GM19351 (cell line): ENCODE data around the gene CAPZB.
"Not testable (repeated sequence)": the region's sequence is repeated elsewhere in the genome, so short reads cannot be mapped to it uniquely, and the experiment has no call there.

Experiments
- ATAC-seq: cut with Tn5 transposase; IDR thresholded peaks from one replicate; pipeline ENCODE4 v1.9.1; 2021; ENCODE audit warnings: mild to moderate bottlenecking, moderate library complexity; ENCODE audit not compliant: unreplicated experiment

The CAPZB gene

DNA sequence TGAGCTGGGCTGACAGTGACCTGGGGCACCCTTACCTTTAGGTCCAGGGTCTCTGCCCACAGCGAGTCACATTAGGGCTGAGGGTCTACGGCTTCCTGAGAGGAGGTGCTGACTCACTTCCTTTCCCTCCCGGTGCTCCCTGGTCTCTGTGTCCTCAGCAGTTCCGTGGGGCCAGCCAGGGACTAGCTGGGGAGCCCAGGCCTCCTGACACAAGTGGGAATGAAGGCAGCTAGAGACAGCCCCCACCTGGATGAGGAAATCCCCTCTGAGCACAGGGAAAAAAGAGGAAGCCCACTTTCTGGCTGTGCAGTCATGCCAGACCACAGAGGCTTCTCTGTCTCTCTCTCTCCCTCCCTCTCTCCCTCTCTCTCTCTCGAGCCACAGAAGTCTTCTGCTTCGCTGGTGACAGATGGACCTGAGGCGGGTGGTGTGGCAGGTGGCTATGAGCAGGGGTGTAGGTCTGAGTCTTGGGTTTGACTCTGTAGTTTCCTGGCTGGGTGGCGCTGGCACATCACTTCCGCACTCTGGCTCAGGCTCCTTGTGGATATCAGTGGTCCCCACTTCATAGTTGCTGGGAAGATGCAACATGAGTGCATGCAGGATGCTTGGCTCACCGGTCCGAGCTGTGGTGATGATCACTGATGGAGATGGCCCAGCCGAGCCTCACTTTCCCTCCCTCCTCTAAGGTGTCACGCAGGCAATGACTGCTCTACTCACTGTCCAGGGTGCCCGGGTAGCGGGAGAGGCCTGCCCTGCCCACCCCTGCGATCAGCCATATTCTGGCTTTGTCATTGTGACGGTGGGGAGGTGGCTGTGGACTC lies 169.8 kb downstream of the CAPZB start:
- ATAC-seq = peak; percentile 44

DNA sequence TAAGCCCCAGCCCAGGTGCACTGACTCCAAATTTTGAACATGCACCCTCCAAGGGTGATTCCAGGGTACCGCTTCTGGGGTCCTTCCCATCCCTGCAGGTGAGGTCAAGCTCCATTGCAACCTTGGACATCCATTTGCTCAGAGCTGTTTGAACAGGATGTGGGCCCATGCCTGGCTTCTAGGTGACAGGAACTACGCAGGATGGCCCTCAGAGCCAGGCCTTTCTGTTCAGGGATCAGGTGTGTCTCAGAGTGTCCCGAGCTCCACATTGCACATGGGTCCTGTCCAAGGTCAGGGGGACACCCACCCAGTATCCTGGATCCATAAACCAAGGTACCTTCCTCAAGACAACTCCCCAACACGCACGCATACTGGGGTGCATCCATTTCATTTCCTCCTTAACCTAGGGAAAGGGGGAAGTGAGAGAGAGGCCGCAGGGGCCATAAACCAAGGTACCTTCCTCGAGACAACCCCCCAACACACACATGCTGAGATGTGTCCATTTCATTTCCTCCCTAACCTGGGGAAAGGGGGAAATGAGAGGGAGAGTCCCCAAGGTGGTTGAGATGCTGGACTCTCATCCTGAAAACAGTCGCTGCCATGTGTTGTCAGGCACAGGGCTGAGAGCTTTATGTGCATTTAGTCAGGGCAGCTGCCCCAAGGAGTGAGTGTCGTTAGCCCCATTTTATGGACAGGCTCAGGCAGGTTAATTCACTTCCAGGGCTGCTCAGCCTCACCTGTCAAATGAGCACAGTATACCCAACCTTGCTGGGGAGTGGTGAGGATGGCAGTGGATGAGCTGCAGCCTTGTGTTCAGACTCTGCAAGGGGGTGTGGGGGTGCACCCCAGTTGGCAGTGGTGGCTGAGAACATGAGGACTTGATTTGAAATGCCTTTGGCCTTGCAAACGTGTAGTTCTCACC lies 171.1 kb downstream of the CAPZB start:
- no peak for ATAC-seq

DNA sequence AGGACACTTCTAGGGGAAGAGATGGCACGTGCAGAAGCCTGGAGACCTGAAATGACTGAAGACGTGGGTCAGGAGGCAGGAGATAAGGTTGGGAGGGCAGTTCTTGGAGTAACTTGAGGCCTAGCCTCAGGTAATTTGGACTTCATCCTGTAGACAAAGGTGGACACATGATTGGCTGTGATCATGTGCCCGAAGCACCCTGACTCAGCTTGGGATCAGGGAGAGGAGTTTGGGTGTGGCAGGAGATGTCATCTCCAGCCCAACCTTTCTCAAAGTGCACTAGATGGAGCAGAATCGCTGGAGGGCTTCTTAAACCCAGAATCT lies 171.7 kb downstream of the CAPZB start:
- no peak for ATAC-seq

DNA sequence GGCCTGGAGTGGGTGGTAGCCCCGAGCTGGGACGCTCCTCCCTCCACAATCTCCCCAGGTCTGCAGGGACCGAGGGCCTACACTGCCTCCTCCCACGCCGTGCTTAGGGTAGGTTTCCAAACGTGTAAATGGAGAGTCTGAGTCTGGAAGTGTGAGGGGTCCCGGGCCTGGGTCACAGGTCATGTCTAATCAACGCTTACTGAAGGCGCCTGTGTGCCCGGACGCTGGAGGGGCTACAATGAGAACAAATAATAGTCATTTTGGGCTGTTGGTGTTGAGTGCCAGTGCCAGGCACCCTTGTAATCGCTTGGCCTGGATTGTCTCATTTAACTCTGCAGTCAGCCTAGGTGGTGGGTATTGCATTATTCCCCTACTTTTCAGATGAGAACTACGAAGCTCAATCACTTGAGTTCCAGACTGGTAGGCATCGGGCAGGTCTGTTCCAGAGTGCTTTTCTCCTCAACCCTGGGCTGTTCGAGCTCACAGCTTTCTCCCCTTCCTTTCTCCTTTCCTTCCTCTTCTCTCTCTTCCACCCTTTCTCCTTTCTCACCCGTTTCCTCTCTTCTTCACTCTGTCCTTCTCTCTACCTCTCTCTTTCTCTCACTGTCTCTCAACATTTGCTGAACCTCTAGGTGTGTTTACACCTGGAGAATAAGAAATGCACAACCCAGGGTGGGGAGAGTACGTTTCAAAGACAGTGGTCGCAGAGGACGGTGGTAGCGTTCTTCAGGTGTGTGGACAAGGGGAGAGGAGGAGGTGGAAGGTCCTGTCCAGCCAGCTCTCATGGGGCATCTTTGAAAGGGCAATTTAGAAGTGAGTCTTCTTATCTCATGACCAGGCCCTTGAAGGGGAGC lies 172.3 kb downstream of the CAPZB start:
- ATAC-seq = peak; percentile 11

DNA sequence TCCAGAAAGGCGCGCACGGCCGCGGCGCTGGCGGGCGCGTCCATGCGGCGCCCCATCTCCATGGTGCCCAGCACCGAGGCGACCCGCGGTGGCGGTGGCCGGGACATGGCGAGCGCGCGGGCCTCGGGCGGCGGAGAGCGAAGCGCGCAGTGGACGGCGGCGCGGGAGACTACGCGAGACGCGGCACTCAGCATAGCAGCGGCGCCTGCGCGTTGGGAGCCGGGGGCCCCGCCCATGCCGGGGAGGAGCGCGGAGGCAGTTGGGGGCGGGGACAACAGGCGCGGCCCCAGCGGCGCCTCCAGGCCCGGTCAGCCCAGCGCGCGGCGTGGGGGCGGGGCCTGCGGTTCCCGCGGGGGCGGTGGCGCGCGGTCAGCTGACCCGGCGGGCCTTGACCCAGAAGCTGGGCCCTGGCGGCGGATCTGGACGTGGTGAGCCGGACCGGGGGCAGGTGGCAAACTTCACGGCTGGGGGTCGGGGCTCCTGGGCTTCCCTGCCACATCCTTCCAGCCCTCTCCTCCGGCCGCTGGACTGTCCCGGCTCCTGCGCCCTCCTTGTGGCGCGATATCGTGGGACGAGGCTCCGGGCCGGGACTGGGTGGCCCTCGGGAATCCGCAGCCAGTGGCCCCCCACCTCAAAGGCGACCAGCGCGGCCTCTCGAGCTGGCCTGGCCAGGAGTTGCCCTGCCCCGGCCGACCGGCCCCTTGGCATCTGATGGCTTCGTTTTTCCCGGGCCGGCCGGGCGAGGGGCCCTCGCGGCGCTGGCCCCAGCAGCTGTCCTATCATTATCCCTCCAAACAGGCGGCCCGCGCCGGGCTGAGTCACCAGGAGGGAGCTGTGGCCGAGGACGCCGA lies 173.2 kb downstream of the CAPZB start, which contains the start of the genes AKR7A2 and SLC66A1:
TSS of gene AKR7A2 (minus strand) at position 214 of the 851 bp plus-strand sequence. CDS start at position 194, 20 bp downstream.
TSS of gene SLC66A1 (plus strand) at position 396 of the 851 bp plus-strand sequence. CDS start 5,352 bp downstream, outside the sequence.
- peak; percentile 62 for ATAC-seq

DNA sequence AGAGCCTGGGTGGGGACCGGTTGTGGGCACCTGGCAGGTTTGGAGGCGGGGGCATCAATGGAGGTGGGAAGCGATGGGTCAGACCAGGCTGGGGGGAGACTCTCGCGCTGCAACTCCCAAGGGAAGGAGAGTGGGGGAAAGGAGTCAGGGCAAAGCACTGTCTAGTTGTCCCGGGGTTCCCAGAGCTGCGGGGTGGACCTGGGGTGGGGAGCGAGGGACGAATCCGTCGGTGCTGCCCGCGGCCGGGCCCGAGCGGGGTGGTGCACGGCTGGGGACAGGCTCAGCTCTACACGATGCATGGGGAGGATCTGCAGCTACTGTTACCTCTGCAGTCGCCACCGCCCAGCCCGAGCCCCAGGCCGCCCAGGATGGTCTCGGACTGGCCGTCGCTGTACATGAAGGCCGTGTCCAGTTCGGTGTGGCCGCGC lies 173.8 kb downstream of the CAPZB start:
- ATAC-seq = peak; percentile 5

DNA sequence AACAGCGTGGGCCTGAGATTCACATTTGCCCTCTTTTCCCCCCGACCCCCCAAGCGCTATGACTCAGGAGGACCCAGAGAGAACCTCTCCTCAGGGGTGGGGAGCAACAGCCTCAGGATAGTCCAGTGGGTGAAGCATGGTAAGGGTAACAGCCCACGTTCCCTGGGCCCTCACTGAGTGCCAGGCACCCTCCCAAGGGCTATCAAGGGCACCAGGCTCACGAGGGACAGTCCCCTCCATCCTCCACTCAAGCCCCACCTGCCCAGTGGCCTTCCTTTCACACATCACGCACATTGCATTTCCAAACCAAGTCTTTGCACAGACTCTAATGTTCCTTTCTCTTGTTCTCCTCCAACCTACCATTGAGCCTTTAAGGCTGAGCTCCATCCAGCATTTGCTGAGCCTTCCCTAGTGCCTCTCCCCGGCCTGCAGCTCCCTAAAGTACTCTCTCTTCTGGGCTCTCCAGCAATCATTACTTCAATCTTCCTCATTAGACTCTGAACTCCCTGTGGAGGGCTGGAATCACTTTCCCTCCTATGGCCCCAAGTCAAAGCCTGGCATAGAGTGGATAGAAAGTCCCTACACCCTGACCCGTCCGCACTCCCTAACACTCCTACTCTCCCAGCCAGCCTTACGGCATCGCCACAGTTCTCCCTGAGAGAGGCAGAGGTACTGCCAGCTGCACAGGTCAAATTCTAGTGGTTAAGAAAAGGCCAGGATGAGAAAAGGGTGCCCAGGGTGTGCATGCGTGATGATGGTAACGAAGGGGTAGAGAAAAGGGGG lies 174.4 kb downstream of the CAPZB start:
- ATAC-seq = no peak

DNA sequence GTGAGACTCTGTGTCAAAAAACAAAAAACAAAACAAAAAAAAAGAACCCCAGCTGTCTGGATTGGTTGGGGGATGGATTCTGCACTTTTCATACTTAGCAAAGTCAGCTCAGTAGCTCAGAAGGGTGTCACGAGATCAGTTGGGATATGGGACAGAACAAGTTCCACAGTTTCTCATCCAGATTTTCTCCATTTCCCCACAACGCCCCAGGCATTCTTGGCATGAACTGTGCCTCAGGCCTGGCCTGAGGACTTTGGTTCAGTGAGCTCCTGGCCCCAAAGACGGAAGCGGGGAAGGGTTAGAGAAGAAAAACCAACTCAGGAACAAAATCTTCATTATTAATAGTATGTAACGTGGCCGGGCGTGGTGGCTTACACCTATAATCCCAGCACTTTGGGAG lies 175.3 kb downstream of the CAPZB start:
- ATAC-seq = no peak

DNA sequence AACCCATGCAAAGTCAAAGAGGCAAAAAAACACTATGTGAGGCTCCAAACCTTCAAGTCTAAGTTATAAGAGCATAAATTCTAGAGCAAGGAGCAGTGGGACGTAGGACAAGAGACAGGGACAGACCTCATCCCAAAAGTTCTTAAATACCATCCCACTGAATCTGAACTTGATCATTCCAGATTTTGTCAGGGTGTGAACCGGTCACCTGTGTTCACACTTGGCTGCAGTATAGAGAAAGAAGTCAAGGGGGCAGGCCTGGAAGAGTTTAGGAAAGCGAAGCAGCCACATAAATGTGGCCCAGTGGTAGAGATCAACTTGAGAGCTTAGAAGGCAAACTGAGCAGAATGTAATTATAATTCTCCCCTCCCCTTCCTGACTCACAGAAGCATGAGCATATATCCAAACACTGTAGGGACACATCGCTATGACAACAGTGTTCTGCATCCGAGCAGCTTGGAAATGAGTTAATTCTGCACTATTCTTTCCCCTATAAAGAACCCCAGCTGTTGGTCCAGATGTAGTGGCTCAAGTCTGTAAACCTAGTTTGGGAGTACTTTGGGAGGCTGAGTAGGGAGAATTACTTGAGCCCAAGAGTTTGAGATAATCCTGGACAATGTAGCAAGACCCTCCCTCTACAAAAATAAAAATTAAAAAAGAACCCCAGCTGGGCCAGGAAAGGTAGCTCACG lies 176.1 kb downstream of the CAPZB start:
- no peak for ATAC-seq

DNA sequence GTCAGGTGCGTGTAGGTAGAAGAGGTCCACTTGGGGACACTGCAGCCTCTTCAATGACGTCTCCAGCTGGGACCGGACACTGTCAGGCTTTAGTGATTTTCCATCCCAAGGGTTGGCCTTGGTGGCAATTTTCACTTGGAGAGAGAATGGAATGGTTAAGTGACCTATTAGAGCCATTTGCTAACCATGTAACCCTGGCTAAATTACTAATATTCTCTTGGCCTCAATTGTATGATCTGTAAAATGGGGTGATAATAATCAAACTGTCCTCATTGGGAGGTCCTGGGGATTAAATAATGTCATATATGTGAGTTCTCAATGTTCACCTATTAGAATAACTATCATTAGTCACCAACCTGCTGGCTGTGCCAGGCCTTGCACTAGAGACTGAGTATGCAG lies 176.8 kb downstream of the CAPZB start:
- no peak for ATAC-seq

DNA sequence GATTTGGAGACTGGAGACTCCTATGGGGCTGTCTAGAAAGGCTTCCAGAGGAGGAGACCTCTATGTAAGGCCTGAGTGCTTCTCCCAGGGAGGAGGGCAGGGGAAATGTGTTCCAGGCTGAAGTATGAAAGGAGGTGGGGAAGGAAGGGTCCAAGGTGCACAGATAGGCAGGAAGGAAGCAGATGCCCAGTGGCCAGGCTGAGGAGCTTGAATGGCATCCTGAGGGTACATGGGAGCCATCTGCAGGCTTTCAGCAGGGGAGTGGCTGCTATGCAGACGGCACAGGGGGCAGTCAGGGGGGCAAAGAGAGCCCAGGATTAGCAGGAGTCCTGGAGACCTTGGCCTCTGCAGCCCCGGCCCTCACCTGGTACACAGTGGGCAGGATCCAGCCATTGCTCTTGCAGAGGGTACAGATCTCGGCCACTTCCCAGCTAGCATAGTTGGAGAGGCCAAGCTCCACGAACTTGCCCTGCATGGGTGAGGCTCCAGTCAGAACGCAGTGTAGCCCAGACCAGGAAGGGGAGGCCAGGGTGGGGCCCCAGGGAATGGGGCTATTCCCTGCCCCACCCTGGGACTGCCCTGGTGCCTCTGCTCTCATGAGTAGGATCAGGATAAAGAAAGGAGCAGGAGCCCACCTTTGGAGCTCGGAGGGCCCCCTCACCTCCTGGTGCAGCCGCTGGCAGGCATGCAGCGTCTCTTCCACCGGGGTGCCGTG lies 177.4 kb downstream of the CAPZB start:
- ATAC-seq = no peak

DNA sequence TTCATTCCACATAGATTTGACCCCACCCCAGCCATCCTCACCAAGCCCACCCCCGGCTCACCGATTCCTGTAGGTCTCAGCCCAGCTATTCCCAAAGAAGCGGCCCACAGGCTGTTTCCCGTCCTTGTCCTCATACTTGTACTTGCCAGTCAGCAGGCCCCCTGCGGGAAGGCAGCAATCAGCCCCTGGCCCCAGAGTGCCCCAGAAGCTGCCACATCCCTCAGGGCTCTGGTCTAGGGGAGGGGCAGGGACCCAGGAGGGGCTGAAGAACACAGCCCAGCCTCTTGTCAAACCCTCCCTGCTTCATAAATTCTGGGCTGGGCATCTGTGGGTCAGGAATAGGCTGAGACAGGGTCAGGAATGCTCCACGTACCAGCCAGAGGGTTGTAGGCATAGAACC lies 178.4 kb downstream of the CAPZB start:
- no peak for ATAC-seq

DNA sequence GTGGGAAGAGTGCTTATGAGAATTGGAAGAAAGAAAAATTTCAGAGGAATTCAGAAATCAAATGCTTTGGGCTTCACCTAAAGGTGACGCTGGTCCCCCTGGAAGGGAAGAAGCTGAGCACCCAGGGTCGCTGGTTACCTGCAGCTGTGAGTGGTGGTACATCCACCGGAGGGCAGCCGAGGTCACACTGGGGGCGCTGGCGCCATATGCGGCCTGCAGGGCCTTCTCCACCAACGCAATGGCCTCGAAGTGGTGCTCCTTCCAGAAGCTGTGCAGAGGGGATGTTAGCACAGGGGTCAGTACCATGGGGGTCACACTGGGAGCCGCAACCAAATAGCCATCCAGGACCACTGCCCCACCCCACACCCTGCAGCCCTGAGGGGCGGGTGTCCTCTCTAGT lies 179.5 kb downstream of the CAPZB start:
- no peak for ATAC-seq

DNA sequence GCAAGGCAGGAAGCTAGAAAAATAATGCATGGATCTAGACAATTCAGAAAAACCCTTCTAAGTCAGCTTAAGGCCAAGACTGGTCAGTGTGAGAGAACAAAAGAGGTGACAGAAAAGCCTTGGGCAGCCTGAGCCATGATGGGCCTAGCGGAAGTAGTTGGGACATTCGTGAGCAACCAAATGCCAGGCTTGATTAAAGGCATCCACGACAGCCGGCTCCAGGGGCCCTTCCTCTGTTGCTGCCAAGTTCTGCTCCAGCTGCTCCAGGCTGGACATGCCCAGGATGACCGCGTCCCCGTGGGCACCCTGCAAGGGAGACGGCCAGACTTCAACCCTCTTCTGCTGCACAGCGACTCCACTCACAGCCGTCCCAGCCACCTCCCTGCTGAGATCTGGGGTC lies 181.3 kb downstream of the CAPZB start:
- not testable (repeated sequence) for ATAC-seq

DNA sequence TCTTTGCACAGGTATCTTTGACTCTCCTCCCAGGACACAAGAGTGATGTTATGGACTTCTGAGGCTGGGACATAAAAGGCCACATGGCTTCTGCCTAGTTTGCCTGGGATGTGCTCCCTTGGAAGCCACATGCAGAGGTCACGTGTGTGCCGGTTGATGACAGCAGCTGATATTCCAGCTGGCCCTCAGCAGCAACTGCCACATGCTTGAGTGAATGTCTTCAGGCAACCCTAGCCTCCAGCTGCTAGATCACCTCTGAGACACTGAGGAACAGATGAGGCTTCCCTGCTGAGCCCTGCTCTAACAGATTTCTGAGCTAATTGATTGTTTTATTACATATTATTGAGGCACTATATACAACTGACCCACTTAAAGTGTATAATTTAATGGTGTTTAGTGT lies 185.1 kb downstream of the CAPZB start:
- ATAC-seq = no peak

DNA sequence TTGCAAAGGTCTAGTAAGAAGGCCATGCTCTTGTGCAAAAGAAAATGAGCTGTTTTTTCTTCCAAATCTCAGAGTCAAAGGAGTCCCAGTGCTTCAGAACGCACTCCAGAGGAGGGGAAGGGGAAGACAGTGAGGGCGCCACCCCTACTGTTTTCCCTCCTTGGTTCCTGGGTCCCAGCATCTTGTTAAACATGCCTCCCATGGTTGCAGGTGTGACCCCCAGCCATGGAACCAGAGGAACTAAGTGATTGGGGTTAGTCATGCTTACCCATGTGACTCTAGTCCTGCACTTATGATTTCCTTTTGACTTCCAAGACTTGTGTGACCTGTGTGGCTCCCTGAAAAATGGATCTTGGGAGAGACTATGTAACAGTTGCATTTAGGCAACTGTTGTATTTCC lies 190.7 kb downstream of the CAPZB start:
- ATAC-seq = no peak

DNA sequence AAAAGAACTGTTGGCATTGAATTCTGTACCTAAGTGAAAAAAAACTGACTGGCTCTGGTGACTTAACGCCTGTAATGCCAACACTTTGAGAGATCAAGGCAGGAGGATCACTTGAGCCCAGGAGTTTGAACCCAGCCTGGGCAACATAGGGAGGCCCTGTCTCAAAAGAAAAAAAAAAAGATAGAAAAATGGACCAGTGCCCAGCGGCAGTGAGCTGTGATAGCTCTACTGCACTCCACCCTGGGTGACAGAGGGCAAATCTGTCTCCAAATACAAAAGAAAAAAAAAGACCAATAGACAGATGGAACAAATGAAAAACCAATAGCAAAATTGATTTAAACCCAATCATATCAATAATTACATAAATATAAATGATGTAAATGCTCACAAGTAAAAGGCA lies 196.1 kb downstream of the CAPZB start:
- no peak for ATAC-seq
